HepG2 (cell line): ENCODE measurements around the gene AXIN1. TPM values are rescaled to one million over a fixed set of nuclear protein-coding genes. Genes with fewer than 3 reads are reported as not detected.
A peak's percentile ranks its signal among the peaks of the same experiment; 100 is the strongest.

Experiments
- CERS6 ChIP-seq: sonication (generic); formaldehyde crosslinking; IDR thresholded peaks from 2 replicates; pipeline ENCODE4 v1.5.0; 2020; ENCODE audit warnings: missing genetic modification reagents
- ETV6 ChIP-seq: sonication (generic); formaldehyde crosslinking; conservative IDR thresholded peaks from 2 replicates; pipeline ENCODE4 v1.4.0; 2020; ENCODE audit warnings: missing genetic modification reagents
- GZF1 ChIP-seq: sonication (generic); formaldehyde crosslinking; IDR thresholded peaks from 2 replicates; pipeline ENCODE4 v1.5.1; 2020; ENCODE audit warnings: mild to moderate bottlenecking, missing genetic modification reagents
- HMGA1 ChIP-seq: sonication (generic); formaldehyde crosslinking; conservative IDR thresholded peaks from 2 replicates; pipeline ENCODE4 v1.4.0; 2020; ENCODE audit warnings: missing genetic modification reagents
- IKZF5 ChIP-seq: IDR thresholded peaks from 2 replicates; pipeline ENCODE4 v1.6.1; 2018; ENCODE audit warnings: missing genetic modification reagents, mild to moderate bottlenecking, missing compliant biosample characterization
- KDM2A ChIP-seq: sonication (generic); formaldehyde crosslinking; IDR thresholded peaks from 2 replicates; pipeline ENCODE4 v1.4.0; 2020; ENCODE audit warnings: low read depth, missing genetic modification reagents, borderline replicate concordance
- MAZ ChIP-seq, 2 experiments: sonication (generic) in 1 of 2; formaldehyde crosslinking in 1 of 2; IDR thresholded peaks; 2 replicates each; pipeline versions ENCODE4 v1.5.0 to v1.6.1; 2012 to 2020; ENCODE audit warnings: low read depth in 2 of 2, mild to moderate bottlenecking in 2 of 2, borderline replicate concordance in 1 of 2, improper control_type of control experiment in 1 of 2, low read length in 1 of 2, missing genetic modification reagents in 1 of 2, moderate library complexity in 1 of 2
- NR1H2 ChIP-seq: sonication (generic); formaldehyde crosslinking; IDR thresholded peaks from 2 replicates; pipeline ENCODE4 v1.8.1; 2022; ENCODE audit warnings: low read depth, missing genetic modification reagents, borderline replicate concordance
- PHF8 ChIP-seq: sonication (generic); formaldehyde crosslinking; IDR thresholded peaks from 2 replicates; pipeline ENCODE4 v1.5.0; 2020; ENCODE audit warnings: missing genetic modification reagents
- POLR2A ChIP-seq, 2 experiments: IDR thresholded peaks; 2 replicates each; pipeline ENCODE4 v1.6.1; 2011; ENCODE audit warnings: low read depth in 2 of 2, low read length in 2 of 2, mild to moderate bottlenecking in 1 of 2, moderate library complexity in 1 of 2; ENCODE audit not compliant: insufficient read depth in 1 of 2
- SAFB2 ChIP-seq: sonication (generic); formaldehyde crosslinking; IDR thresholded peaks from 2 replicates; pipeline ENCODE4 v1.5.1; 2020; ENCODE audit warnings: missing genetic modification reagents, low read depth, mild to moderate bottlenecking, borderline replicate concordance
- TBL1XR1 ChIP-seq: fragments of 150-350 bp; IDR thresholded peaks from 2 replicates; pipeline ENCODE4 v1.6.1; 2014; ENCODE audit warnings: borderline replicate concordance, low read length; ENCODE audit not compliant: partially characterized antibody
- ZBED4 ChIP-seq: sonication (generic); formaldehyde crosslinking; IDR thresholded peaks from 2 replicates; pipeline ENCODE4 v1.4.0; 2020; ENCODE audit warnings: missing genetic modification reagents, borderline replicate concordance
- ZKSCAN5 ChIP-seq: sonication (generic); formaldehyde crosslinking; IDR thresholded peaks from 2 replicates; pipeline ENCODE4 v1.5.1; 2020; ENCODE audit warnings: mild to moderate bottlenecking, missing genetic modification reagents
- ZNF691 ChIP-seq: sonication (generic); formaldehyde crosslinking; IDR thresholded peaks from 2 replicates; pipeline ENCODE4 v1.4.0; 2020; ENCODE audit warnings: missing genetic modification reagents, low read depth, mild to moderate bottlenecking, borderline replicate concordance
- ZNF788 ChIP-seq: sonication (generic); formaldehyde crosslinking; IDR thresholded peaks from 2 replicates; pipeline ENCODE4 v1.5.0; 2020; ENCODE audit warnings: mild to moderate bottlenecking, missing genetic modification reagents, borderline replicate concordance
- ZSCAN25 ChIP-seq: sonication (generic); formaldehyde crosslinking; IDR thresholded peaks from 2 replicates; pipeline ENCODE4 v1.8.0; 2022; ENCODE audit warnings: mild to moderate bottlenecking, missing genetic modification reagents
- polyA plus RNA-seq, 8 experiments: library from polyadenylated mRNA; depleted of rRNA in 3 of 8; stranded (reverse) in 7 of 8; unstranded in 1 of 8; fragments of >200 nt; fragmentation: Illumina TruSeq in 4 of 8; extraction: Trizol in 4 of 8; gene quantifications; 2 replicates each; pipeline versions ENCODE4 v1.2.1 to v1.2.3, GENCODE V29; 2011 to 2016; ENCODE audit warnings: low read depth in 4 of 8, missing spikeins in 1 of 8, mixed read lengths in 1 of 8; ENCODE audit not compliant: insufficient read depth in 1 of 8
- total RNA-seq, 5 experiments: library from RNA; depleted of rRNA; stranded (reverse); fragments of >200 nt; fragmentation: Illumina TruSeq; extraction: Trizol; gene quantifications; 2 replicates each; pipeline ENCODE4 v1.2.3, GENCODE V29; 2016; ENCODE audit warnings: low read depth in 1 of 5

Gene AXIN1
- total and polyA plus RNA-seq, 2 of the 13 experiments (the other 11 are each of a cell fraction or from before 2014, with no cell fraction given): 24.0 to 26.0 TPM

- TF ChIP-seq CERS6: no peak
- TF ChIP-seq HMGA1 (CRISPR knock-in tag): no peak
- no peak for TF ChIP-seq ZKSCAN5 (CRISPR knock-in tag)
- TF ChIP-seq IKZF5 (CRISPR knock-in tag): peak; percentile 36; the same call in 1 of the 2 replicates
- TF ChIP-seq POLR2A (IDR thresholded peaks at IDR 0.05; ENCODE audit: insufficient read depth in 1 of 2, low read depth in 2 of 2, low read length in 2 of 2): 0 out of 4 replicates have a peak, but pooled peaks of 1 of the 2 experiments have one; percentile 3
- peak; percentile 54; the same call in 1 of the 2 replicates for TF ChIP-seq PHF8 (CRISPR knock-in tag)
- no peak for TF ChIP-seq ZSCAN25
- 0 out of 2 replicates have a peak, but pooled peaks have one; percentile 33 for TF ChIP-seq SAFB2 (CRISPR knock-in tag)
- TF ChIP-seq ZNF788 (CRISPR knock-in tag): peak; percentile 72; the same call in 1 of the 2 replicates
- TF ChIP-seq MAZ (IDR thresholded peaks at IDR 0.05; ENCODE audit: borderline replicate concordance, low read depth, low read length): 0 out of 2 replicates have a peak, but pooled peaks have one; percentile 32
- peak; percentile 65 for TF ChIP-seq MAZ (CRISPR knock-in tag; IDR thresholded peaks at IDR 0.05; ENCODE audit: low read depth)
- peak; percentile 46 for TF ChIP-seq ETV6
- TF ChIP-seq NR1H2: no peak
- TF ChIP-seq ZNF691 (CRISPR knock-in tag): no peak
- 0 out of 2 replicates have a peak, but pooled peaks have one; percentile 42 for TF ChIP-seq KDM2A
- TF ChIP-seq ZBED4: no peak
- TF ChIP-seq GZF1 (CRISPR knock-in tag): 0 out of 2 replicates have a peak, but pooled peaks have one; percentile 38
- no peak for TF ChIP-seq TBL1XR1
Measured at GRCh38 chr16:381012-381788, 28.7 kb upstream of the AXIN1 start (continued).
